H1 (cell line): Measurements from ENCODE around the gene ACYP2. TPM values are rescaled to one million over a fixed set of nuclear protein-coding genes. Genes with fewer than 3 reads are reported as not detected.

ENCODE experiments used
- CBX8 ChIP-seq: fragments of 300-800, 300-1000 bp; sonication (generic); IDR thresholded peaks from 2 replicates; pipeline ENCODE4 v1.7.1; 2016; ENCODE audit warnings: low read depth, low read length, borderline replicate concordance
- POLR2AphosphoS5 ChIP-seq: IDR thresholded peaks from 2 replicates; pipeline ENCODE4 v1.6.1; 2011; ENCODE audit warnings: low read depth, low read length
- SAP30 ChIP-seq: fragments of 300-600 bp; sonication (generic); IDR thresholded peaks from 2 replicates; pipeline ENCODE4 v1.7.1; 2012; ENCODE audit warnings: low read length, moderate library complexity, mild to moderate bottlenecking, inconsistent platforms; ENCODE audit not compliant: insufficient read depth, insufficient replicate concordance
- SIN3A ChIP-seq, 2 experiments: IDR thresholded peaks in 1 of 2; conservative IDR thresholded peaks in 1 of 2; 2 replicates each; pipeline ENCODE4 v1.6.1; 2011 to 2012; ENCODE audit warnings: low read length in 2 of 2, improper control_type of control experiment in 1 of 2, low read depth in 1 of 2, mild to moderate bottlenecking in 1 of 2
- SIRT6 ChIP-seq: IDR thresholded peaks from one replicate; pipeline ENCODE4 v1.7.1; 2012; ENCODE audit warnings: low read length, inconsistent platforms
- SP2 ChIP-seq: IDR thresholded peaks from 2 replicates; pipeline ENCODE4 v1.6.1; 2012; ENCODE audit warnings: mild to moderate bottlenecking, low read length, inconsistent platforms
- polyA plus RNA-seq, 7 experiments: library from polyadenylated mRNA; depleted of rRNA in 3 of 7; stranded (reverse) in 5 of 7; unstranded in 2 of 7; fragments of >200 nt in 5 of 7; fragments of 200-250 nt in 2 of 7; gene quantifications; 1 replicate in 5 of 7; 2 replicates in 1 of 7; 4 replicates in 1 of 7; pipeline versions ENCODE4 v1.2.1 to v1.2.3, GENCODE V29; 2011 to 2013; ENCODE audit warnings: missing spikeins in 2 of 7, mixed read lengths in 2 of 7
- total RNA-seq: library from RNA; stranded (reverse); fragmentation: NEBNext Ultra II Directional; extraction: Animal tissue kit (Norgen Biotek cat#: 25700); gene quantifications from 2 replicates; pipeline ENCODE4 v1.2.1, GENCODE V29; 2021

The ACYP2 gene
- total and polyA plus RNA-seq, 2 of the 8 experiments (the other 6 are each of a cell fraction or from before 2014, with no cell fraction given): 3.4 to 4.4 TPM

DNA sequence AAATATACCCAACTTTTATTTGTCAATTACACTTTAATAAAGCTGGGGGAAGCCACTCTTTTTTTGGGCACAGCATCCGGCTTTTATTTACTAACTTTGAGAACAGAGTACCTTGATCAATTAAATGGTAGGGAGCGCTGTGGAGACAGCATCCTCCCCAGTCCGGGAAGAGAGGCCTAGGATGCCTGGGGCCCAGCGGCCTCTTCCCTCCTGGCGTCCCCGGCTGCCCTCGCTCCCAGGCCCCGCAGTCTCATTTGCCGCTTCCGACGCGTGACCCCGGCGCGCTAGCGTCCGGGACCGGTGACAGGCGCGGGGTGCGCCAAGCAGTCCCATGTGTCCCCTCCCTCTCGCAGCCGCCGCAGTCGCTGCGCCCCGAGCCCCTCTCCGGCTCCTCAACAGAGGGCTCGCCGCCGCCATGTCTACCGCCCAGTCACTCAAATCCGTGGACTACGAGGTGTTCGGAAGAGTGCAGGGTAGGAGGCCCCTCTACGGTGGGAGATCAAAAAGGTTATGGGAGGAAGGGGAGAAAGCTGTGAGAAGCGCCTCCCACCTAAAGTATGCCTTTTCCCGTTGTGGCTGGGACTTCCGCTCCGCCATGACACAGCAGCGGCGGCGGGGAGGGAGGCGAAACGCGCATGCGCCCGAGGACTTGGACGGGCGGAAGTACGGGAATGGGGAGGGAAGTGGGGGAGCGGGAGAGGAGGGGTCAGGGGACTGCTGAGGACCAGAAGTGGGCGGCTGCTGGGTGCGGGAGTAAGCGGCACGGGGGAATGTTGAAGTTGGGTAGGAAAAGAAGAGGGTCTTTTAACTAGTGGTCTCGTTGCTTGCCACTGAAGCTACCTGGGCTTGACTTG is at the start of gene ACYP2 (continued):
- peak; percentile 51 to 56; a peak in 1 of 4 replicates for TF ChIP-seq SIN3A (conservative IDR thresholded peaks at IDR 0.05 in 1 of 2, IDR thresholded peaks at IDR 0.05 in 1 of 2; ENCODE audit: low read depth in 1 of 2, low read length in 2 of 2)
- no peak for TF ChIP-seq SIRT6
- TF ChIP-seq SAP30: no peak
- peak; percentile 95 for TF ChIP-seq POLR2AphosphoS5
- TF ChIP-seq SP2: no peak
- TF ChIP-seq CBX8: no peak
